DMS 273 treated with DMSO at 0.1 percent for 48 hours (cell line): ENCODE results near the gene NRXN2.

Source experiments
- DNase-seq: peaks from one replicate; lab custom pipeline; 2025; lab: John Stamatoyannopoulos, UW

NRXN2 gene

GRCh38 chr11:64759131-64759721, 36.2 kb upstream of the NRXN2 start:
- DNase-seq: no peak

GRCh38 chr11:64758330-64759079, 35.5 kb upstream of the NRXN2 start:
- no peak for DNase-seq

- no peak for DNase-seq
These were observed 34.7 kb upstream of the NRXN2 start for GRCh38 chr11:64757549-64758329.

- no peak for DNase-seq
These were observed 32.8 kb upstream of the NRXN2 start for GRCh38 chr11:64755681-64756361.

GRCh38 chr11:64754919-64755662, 32.1 kb upstream of the NRXN2 start:
- no peak for DNase-seq

- DNase-seq: no peak
These were observed 31.3 kb upstream of the NRXN2 start for GRCh38 chr11:64754124-64754918.

- DNase-seq: no peak
These were observed 30.6 kb upstream of the NRXN2 start for GRCh38 chr11:64753380-64754123.

- no peak for DNase-seq
These were observed 30.0 kb upstream of the NRXN2 start for GRCh38 chr11:64753019-64753379.

GRCh38 chr11:64752175-64752970, 29.4 kb upstream of the NRXN2 start:
- DNase-seq: no peak

- no peak for DNase-seq
These were observed 28.6 kb upstream of the NRXN2 start for GRCh38 chr11:64751580-64751979.

- no peak for DNase-seq
These were observed 28.1 kb upstream of the NRXN2 start for GRCh38 chr11:64751136-64751535.

- DNase-seq: no peak
These were observed 27.5 kb upstream of the NRXN2 start for GRCh38 chr11:64750361-64751054.

- no peak for DNase-seq
These were observed 25.1 kb upstream of the NRXN2 start for GRCh38 chr11:64747961-64748665.

GRCh38 chr11:64746486-64746885, 23.5 kb upstream of the NRXN2 start:
- DNase-seq: no peak

GRCh38 chr11:64745521-64746328, 22.7 kb upstream of the NRXN2 start:
- DNase-seq: no peak

GRCh38 chr11:64745189-64745520, 22.2 kb upstream of the NRXN2 start:
- DNase-seq: no peak

GRCh38 chr11:64744544-64745188, 21.7 kb upstream of the NRXN2 start:
- no peak for DNase-seq
